Fibroblast of mammary gland (primary cell): Measurements from ENCODE around the gene EIF4EBP2.
A peak's percentile ranks its signal among the peaks of the same experiment; 100 is the strongest.

Experiments used
- DNase-seq: peaks from one replicate; pipeline ENCODE4 v3.0.0-alpha.2; 2010; ENCODE audit warnings: low read depth
- H3K4me3 ChIP-seq: 2 replicates; pipeline ENCODE4 v1.5.1; 2011; ENCODE audit warnings: low read depth, mild to moderate bottlenecking, low read length, moderate library complexity; ENCODE audit not compliant: control insufficient read depth
- CTCF ChIP-seq: conservative IDR thresholded peaks from 2 replicates; pipeline ENCODE4 v1.5.1; 2011; ENCODE audit warnings: low read depth, low read length, inconsistent platforms; ENCODE audit not compliant: control insufficient read depth, insufficient read depth

The EIF4EBP2 gene

GRCh38 chr10:70399177-70399576 lies 4.8 kb upstream of the EIF4EBP2 start:
- DNase-seq: no peak
- TF ChIP-seq CTCF: no peak
- no peak overlapping the region for H3K4me3 ChIP-seq

- TF ChIP-seq CTCF: no peak
- peak overlapping the region; percentile 11 for H3K4me3 ChIP-seq
- no peak for DNase-seq
Observed at GRCh38 chr10:70403483-70404035, 386 bp upstream of the EIF4EBP2 start.

- peak overlapping the region; percentile 74 for H3K4me3 ChIP-seq
- DNase-seq: peak; percentile 15
- TF ChIP-seq CTCF: no peak
Observed at GRCh38 chr10:70404787-70405036, 767 bp downstream of the EIF4EBP2 start.

- TF ChIP-seq CTCF: no peak
- DNase-seq: peak; percentile 98
- H3K4me3 ChIP-seq: peak overlapping the region; percentile 74
Observed at GRCh38 chr10:70405037-70405824, 1.3 kb downstream of the EIF4EBP2 start.

- no peak for DNase-seq
- no peak for TF ChIP-seq CTCF
- no peak overlapping the region for H3K4me3 ChIP-seq
Observed at GRCh38 chr10:70409772-70410171, 5.8 kb downstream of the EIF4EBP2 start.

- TF ChIP-seq CTCF: no peak
- no peak for DNase-seq
- no peak overlapping the region for H3K4me3 ChIP-seq
Observed at GRCh38 chr10:70410608-70411007, 6.7 kb downstream of the EIF4EBP2 start.
